Sigmoid colon (tissue), 4 donors: ENCODE data around the gene DLGAP4.

Experiments
- POLR2AphosphoS5 ChIP-seq, 4 donors: sonication (generic); formaldehyde crosslinking; IDR thresholded peaks; one replicate each; pipeline ENCODE4 v1.6.1; 2017; ENCODE audit warnings: antibody characterized with exemption in 4 of 4
- TF ChIP-seq, protein P1 (sequence below), 4 experiments: fragments of 450-650 bp in 3 of 4; fragments of 200-600 bp in 1 of 4; IDR thresholded peaks; one replicate each; pipeline ENCODE4 v1.5.1; 2016 to 2019; ENCODE audit warnings: antibody characterized with exemption in 4 of 4, mild to moderate bottlenecking in 3 of 4, moderate library complexity in 2 of 4

DNA sequence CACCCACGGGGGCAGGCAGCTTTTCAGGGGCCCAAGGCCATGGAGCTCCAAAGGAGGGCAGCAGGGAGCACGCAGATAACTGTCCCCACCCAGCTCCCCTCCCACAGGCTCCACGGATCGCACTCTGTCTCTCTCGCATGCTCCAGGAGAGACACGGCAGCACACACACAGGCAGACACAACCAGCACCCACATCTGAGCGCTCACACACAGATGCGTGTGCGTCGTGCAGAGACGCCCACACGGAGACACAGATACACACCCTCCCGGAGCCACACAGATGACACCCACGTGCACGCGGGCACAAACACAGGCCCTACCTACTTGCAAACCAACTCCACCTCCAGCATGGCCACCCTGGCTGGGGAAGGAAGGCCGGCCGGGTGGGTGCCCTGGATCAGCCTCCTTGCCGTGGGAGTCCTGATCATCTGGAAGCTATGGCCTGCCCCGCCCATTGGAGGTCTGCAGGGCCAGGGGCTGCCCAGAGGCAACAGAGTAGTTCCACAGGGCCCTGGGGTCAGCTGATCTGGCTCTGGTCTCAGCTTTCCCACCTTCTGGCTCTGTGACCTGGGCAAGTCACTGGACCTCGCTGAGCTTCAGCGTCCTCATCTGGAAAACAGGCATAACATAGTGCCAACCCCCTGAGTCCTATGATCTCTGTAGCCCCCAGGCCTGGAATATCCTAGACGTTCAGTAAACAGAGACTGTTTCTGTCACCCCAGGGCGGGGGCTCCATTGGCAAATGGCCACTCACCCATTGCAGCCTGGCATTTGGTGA is 38.3 kb upstream of the DLGAP4 start:
- TF ChIP-seq, protein P1, sequence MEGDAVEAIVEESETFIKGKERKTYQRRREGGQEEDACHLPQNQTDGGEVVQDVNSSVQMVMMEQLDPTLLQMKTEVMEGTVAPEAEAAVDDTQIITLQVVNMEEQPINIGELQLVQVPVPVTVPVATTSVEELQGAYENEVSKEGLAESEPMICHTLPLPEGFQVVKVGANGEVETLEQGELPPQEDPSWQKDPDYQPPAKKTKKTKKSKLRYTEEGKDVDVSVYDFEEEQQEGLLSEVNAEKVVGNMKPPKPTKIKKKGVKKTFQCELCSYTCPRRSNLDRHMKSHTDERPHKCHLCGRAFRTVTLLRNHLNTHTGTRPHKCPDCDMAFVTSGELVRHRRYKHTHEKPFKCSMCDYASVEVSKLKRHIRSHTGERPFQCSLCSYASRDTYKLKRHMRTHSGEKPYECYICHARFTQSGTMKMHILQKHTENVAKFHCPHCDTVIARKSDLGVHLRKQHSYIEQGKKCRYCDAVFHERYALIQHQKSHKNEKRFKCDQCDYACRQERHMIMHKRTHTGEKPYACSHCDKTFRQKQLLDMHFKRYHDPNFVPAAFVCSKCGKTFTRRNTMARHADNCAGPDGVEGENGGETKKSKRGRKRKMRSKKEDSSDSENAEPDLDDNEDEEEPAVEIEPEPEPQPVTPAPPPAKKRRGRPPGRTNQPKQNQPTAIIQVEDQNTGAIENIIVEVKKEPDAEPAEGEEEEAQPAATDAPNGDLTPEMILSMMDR (IDR thresholded peaks at IDR 0.05) = no peak
- no peak for TF ChIP-seq POLR2AphosphoS5 (IDR thresholded peaks at IDR 0.05)
